PC-3 (cell line): Measurements from ENCODE around the gene IBTK. TPM values are rescaled to one million over a fixed set of nuclear protein-coding genes. Genes with fewer than 3 reads are reported as not detected.

Experiments
- ATAC-seq: fragments of 200-7000 bp; cut with Tn5 transposase; 2 replicates; pipeline ENCODE4 v1.9.1; 2020; ENCODE audit warnings: mild to moderate bottlenecking, moderate library complexity
- BruUV-seq: library from RNA; stranded (reverse); fragments of 400-500 nt; replicated peaks from 2 replicates; lab custom pipeline; 2021; lab: Mats Ljungman, UMichigan
- CTCF ChIA-PET: fragments of 300-600 bp; sonication (Branson Sonifier 250); formaldehyde crosslinking; loops from one replicate; lab custom pipeline; 2022; ENCODE audit warnings: antibody characterized with exemption; lab: Charles Lee
- POLR2A ChIA-PET: fragments of 300-600 bp; sonication (Branson Sonifier 250); formaldehyde crosslinking; loops from one replicate; lab custom pipeline; 2022; ENCODE audit warnings: antibody characterized with exemption; ENCODE audit not compliant: unreplicated experiment; lab: Charles Lee
- DNase-seq: peaks from one replicate; pipeline ENCODE4 v3.0.0-alpha.2; 2015
- H2AFZ ChIP-seq: fragments of 300-600 bp; sonication (generic); 2 replicates; pipeline ENCODE4 v1.6.0; 2016; ENCODE audit warnings: antibody characterized with exemption, low read length
- H3F3A ChIP-seq: fragments of 300-600 bp; sonication (generic); one replicate; pipeline ENCODE4 v1.6.0; 2017; ENCODE audit warnings: antibody characterized with exemption, low read length, control low read depth, mild to moderate bottlenecking; ENCODE audit not compliant: unreplicated experiment
- H3K27ac ChIP-seq: fragments of 300-600 bp; sonication (generic); 2 replicates; pipeline ENCODE4 v1.5.1; 2016; ENCODE audit warnings: mild to moderate bottlenecking, low read length
- H3K27me3 ChIP-seq: fragments of 300-600 bp; sonication (generic); 2 replicates; pipeline ENCODE4 v1.6.1; 2016; ENCODE audit warnings: low read length, mixed read lengths
- H3K36me3 ChIP-seq: fragments of 300-600 bp; sonication (generic); 2 replicates; pipeline ENCODE4 v1.6.1; 2016; ENCODE audit warnings: low read depth, mixed run types, low read length, mixed read lengths
- H3K4me1 ChIP-seq: fragments of 300-600 bp; sonication (generic); 2 replicates; pipeline ENCODE4 v1.5.1; 2016; ENCODE audit warnings: low read length; ENCODE audit not compliant: insufficient read depth
- H3K4me2 ChIP-seq: fragments of 300-600 bp; sonication (generic); 2 replicates; pipeline ENCODE4 v1.6.0; 2016; ENCODE audit warnings: low read length
- H3K4me3 ChIP-seq: fragments of 300-600 bp; sonication (generic); 2 replicates; pipeline ENCODE4 v1.5.1; 2016; ENCODE audit warnings: mild to moderate bottlenecking, low read length, mixed read lengths
- H3K79me2 ChIP-seq: fragments of 300-600 bp; sonication (generic); 2 replicates; pipeline ENCODE4 v1.6.1; 2017; ENCODE audit warnings: low read length, mixed read lengths
- H3K9ac ChIP-seq: fragments of 300-600 bp; sonication (generic); 2 replicates; pipeline ENCODE4 v1.6.0; 2016; ENCODE audit warnings: mild to moderate bottlenecking, low read length
- H3K9me2 ChIP-seq: fragments of 300-600 bp; sonication (generic); replicated peaks from 2 replicates; pipeline ENCODE4 v1.6.1; 2016; ENCODE audit warnings: mixed run types, low read length, mixed read lengths
- H3K9me3 ChIP-seq: fragments of 300-600 bp; sonication (generic); 2 replicates; pipeline ENCODE4 v1.6.1; 2016; ENCODE audit warnings: low read length, mixed read lengths
- H4K20me1 ChIP-seq: fragments of 300-600 bp; sonication (generic); 2 replicates; pipeline ENCODE4 v1.6.1; 2016; ENCODE audit warnings: low read length, mixed read lengths
- CTCF ChIP-seq: fragments of 300-600 bp; sonication (generic); conservative IDR thresholded peaks from 2 replicates; pipeline ENCODE4 v1.5.1; 2017; ENCODE audit warnings: antibody characterized with exemption, low read depth, mild to moderate bottlenecking, low read length
- EZH2 ChIP-seq: fragments of 300-600 bp; sonication (generic); IDR thresholded peaks from one replicate; pipeline ENCODE4 v1.6.1; 2017; ENCODE audit warnings: antibody characterized with exemption, mild to moderate bottlenecking, low read length; ENCODE audit not compliant: unreplicated experiment
- EZH2phosphoT487 ChIP-seq: fragments of 300-600 bp; sonication (generic); IDR thresholded peaks from 2 replicates; pipeline ENCODE4 v1.6.1; 2018; ENCODE audit warnings: mild to moderate bottlenecking, antibody characterized with exemption, low read length, borderline replicate concordance
- intact Hi-C: fragments of 100-400 bp; cut with micrococcal nuclease; formaldehyde crosslinking; loops from 2 replicates; pipeline ENCODE4 v1.9.0; 2023
- total RNA-seq: library from RNA; depleted of rRNA; stranded (reverse); fragments of >200 nt; gene quantifications from 2 replicates; pipeline ENCODE4 v1.2.3, GENCODE V29; 2014

The IBTK gene
- total RNA-seq, 1 experiment from 2014 or later, result 17.2 TPM

DNA sequence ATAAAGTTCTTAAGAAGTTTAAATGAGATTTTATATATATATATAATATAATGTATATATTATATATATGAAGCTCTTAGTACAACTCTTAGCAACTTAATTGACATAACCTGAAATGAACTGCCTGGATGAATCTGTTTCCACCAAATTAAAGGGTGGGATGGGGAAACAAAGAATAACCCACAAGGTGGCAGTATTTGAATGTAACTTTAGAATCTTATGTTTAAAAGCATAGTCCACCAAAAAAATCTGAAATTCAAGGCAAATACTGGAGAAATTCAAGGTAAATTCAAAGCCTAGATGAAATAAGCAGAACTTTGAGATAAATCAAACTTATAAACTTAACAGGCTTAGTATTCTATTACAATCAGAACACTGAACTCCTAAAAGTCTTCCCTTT is 4.4 kb upstream of the IBTK start:
- no peak overlapping the region for H3K27ac ChIP-seq

DNA sequence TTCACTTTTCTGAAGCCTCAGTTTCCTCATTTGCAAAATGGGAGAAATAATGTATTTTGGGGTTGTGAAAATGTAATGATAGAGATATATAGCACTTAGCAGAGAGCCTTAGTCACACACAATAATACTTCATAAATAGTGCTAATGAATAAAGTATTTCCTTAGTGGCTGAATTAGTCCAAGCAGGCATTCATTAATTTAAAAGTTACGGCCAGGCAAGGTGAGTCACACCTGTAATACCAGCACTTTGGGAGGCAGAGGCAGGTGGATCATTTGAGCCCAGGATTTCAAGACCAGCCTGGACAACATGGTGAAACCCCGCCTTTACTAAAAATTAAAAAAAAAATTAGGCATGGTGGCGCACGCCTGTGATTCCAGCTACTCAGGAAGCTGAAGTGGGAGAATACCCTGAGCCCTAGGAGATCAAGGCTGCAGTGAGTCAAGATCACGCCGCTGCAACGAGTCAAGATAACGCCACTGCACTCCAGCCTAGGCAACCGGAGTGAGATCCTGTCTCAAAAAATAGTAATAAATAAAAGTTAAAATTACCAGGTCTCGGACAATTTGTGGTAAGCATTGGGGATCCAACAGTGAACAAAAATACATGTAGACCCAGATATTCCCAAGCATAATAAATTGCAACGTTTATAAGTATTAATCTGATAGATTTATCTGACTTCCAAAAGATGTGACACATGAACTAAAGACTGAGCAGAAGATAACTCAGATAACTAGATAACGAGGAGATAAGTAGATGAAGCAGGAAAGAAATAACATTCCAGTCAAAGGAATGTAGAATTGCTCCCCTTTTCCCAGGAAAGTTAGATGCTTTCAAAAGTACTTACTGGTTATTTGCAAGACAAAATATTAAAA is 2.1 kb upstream of the IBTK start:
- Histone ChIP-seq H3K36me3 (no peaks in the 10 kb centered on the region; the same call in 1 of the 2 replicates), H3K27ac (peak overlapping the region; percentile 100), H2AFZ (no peak overlapping the region), H3F3A (peaks cover 3% of the 10 kb centered on the region), H4K20me1 (peaks cover 12% of the 10 kb centered on the region; the same call in 1 of the 2 replicates), H3K4me2 (no peak overlapping the region), H3K9ac (peak overlapping the region; percentile 96), H3K4me3 (no peak overlapping the region), H3K79me2 (peaks cover 32% of the 10 kb centered on the region), H3K9me3 (no peaks in the 10 kb centered on the region), H3K4me1 (peaks cover 30% of the 10 kb centered on the region), H3K9me2 (no peaks in the 10 kb centered on the region), H3K27me3 (no peaks in the 10 kb centered on the region)
- CTCF ChIA-PET, result interaction anchor here (0.6 to 1.8 kb wide), 2 partner anchors 318 to 816 kb away, joined by 6 read pairs; partner anchors contain the start of gene UBE3D
- ATAC-seq, result no peak
- intact Hi-C loops, result loop anchor here (5.0 to 10.0 kb wide), 4 partner anchors 288 to 945 kb away; partner anchors contain the start of genes DOP1A, PGM3, RWDD2A and UBE3D
- TF ChIP-seq EZH2, result no peak
- TF ChIP-seq EZH2phosphoT487, result no peak
- TF ChIP-seq CTCF, result no peak
- POLR2A ChIA-PET, result no interaction called here
- no TSS peak for BruUV-seq
- no peak for DNase-seq

More for the DNA sequence above, 4.4 kb upstream of the IBTK start:
- H3K4me1 ChIP-seq, result peaks cover 15% of the 10 kb centered on the region
- H3F3A ChIP-seq, result peaks cover 3% of the 10 kb centered on the region
- ChIA-PET CTCF (no interaction called here), POLR2A (no interaction called here)
- ATAC-seq, result no peak
- H2AFZ ChIP-seq, result no peak overlapping the region
- no peaks in the 10 kb centered on the region for H3K36me3 ChIP-seq
- H3K79me2 ChIP-seq, result peaks cover 9% of the 10 kb centered on the region
- DNase-seq, result peak; percentile 71
- H3K9me2 ChIP-seq, result no peaks in the 10 kb centered on the region
- no TSS peak for BruUV-seq
- intact Hi-C loops, result loop anchor here (1.0 to 5.0 kb wide), 2 partner anchors 285 to 805 kb away; no protein-coding TSS in a partner anchor
- H3K27me3 ChIP-seq, result no peaks in the 10 kb centered on the region
- no peak overlapping the region for H3K9ac ChIP-seq
- no peak overlapping the region for H3K4me3 ChIP-seq
- no peak overlapping the region for H3K4me2 ChIP-seq
- no peaks in the 10 kb centered on the region for H3K9me3 ChIP-seq
- H4K20me1 ChIP-seq, result no peaks in the 10 kb centered on the region
- TF ChIP-seq CTCF (peak; percentile 55), EZH2phosphoT487 (no peak), EZH2 (no peak)
